Esophagus (tissue), 2 donors: ENCODE results near the gene MRRF. TPM values are rescaled to one million over a fixed set of nuclear protein-coding genes. Genes with fewer than 3 reads are reported as not detected.

Source experiments
- H3K27ac ChIP-seq, 2 donors: one replicate each; pipeline ENCODE4 v1.5.1; 2013; ENCODE audit warnings: low read depth in 2 of 2, mild to moderate bottlenecking in 2 of 2, inconsistent platforms in 1 of 2, low read length in 1 of 2, moderate library complexity in 1 of 2
- H3K27me3 ChIP-seq, 2 donors: one replicate each; pipeline ENCODE4 v1.6.1; 2013; ENCODE audit warnings: low read length in 2 of 2, control low read depth in 1 of 2, mild to moderate bottlenecking in 1 of 2; ENCODE audit not compliant: insufficient read depth in 2 of 2, control insufficient read depth in 1 of 2
- H3K36me3 ChIP-seq, 2 donors: one replicate each; pipeline ENCODE4 v1.6.1; 2013; ENCODE audit warnings: low read length in 1 of 2; ENCODE audit not compliant: control insufficient read depth in 2 of 2, insufficient read depth in 2 of 2
- H3K4me1 ChIP-seq, 2 donors: one replicate each; pipeline ENCODE4 v1.6.1; 2013; ENCODE audit warnings: low read length in 1 of 2; ENCODE audit not compliant: control insufficient read depth in 2 of 2, insufficient read depth in 2 of 2
- H3K4me3 ChIP-seq, 2 donors: one replicate each; pipeline ENCODE4 v1.5.1; 2013; ENCODE audit warnings: low read length in 2 of 2, mild to moderate bottlenecking in 2 of 2, low read depth in 1 of 2, moderate library complexity in 1 of 2
- H3K9me3 ChIP-seq, 2 donors: one replicate each; pipeline ENCODE4 v1.6.1; 2013; ENCODE audit warnings: mild to moderate bottlenecking in 2 of 2, low read depth in 1 of 2, low read length in 1 of 2, moderate library complexity in 1 of 2; ENCODE audit not compliant: control insufficient read depth in 2 of 2, insufficient read depth in 1 of 2
- whole genome bisulfite sequencing, 2 donors: extraction: QIAGEN DNeasy Blood & Tissue Kit; methylation state at CpG; one replicate each; pipeline ENCODE4 v1.1.7; 2013; 5-methylcytosine and 5-hydroxymethylcytosine counted together
- polyA plus RNA-seq, 2 donors: library from polyadenylated mRNA; stranded (reverse); fragments of 200-250 nt; gene quantifications; one replicate each; pipeline ENCODE4 v1.2.3, GENCODE V29; 2013
- donor health status: healthy with polysubstance abuse.
- donor health status: Bipolar disorder and iron deficiency.

The MRRF gene
- polyA plus RNA-seq, 2 donors: 22.4 to 36.3 TPM

- Histone ChIP-seq H3K4me1 (no peaks in the 10 kb centered on the region), H3K27ac (no peak overlapping the region), H3K4me3 (no peak overlapping the region), H3K9me3 (no peaks in the 10 kb centered on the region), H3K27me3 (no peaks in the 10 kb centered on the region), H3K36me3 (peaks cover 0 to 2% of the 10 kb centered on the region in 2 donors)
- WGBS, 2 donors: 68 to 78% methylated on average over 4 of the region's 4 CpGs
Observed at GRCh38 chr9:122334916-122335315, 70.2 kb downstream of the MRRF start.

GRCh38 chr9:122336189-122336588, 71.5 kb downstream of the MRRF start:
- no peaks in the 10 kb centered on the region for H3K9me3 ChIP-seq
- no peaks in the 10 kb centered on the region for H3K36me3 ChIP-seq
- 89 to 93% methylated on average over 5 of the region's 5 CpGs for WGBS, 2 donors
- no peak overlapping the region for H3K4me3 ChIP-seq
- no peak overlapping the region for H3K27ac ChIP-seq
- H3K27me3 ChIP-seq: no peaks in the 10 kb centered on the region
- peaks cover 0 to 2% of the 10 kb centered on the region in 2 donors for H3K4me1 ChIP-seq

GRCh38 chr9:122336866-122337555, 72.3 kb downstream of the MRRF start:
- 57 to 58% methylated on average over 26 of the region's 26 CpGs for WGBS, 2 donors
- H3K4me3 ChIP-seq: no peak overlapping the region
- H3K27me3 ChIP-seq: no peaks in the 10 kb centered on the region
- peaks cover 0 to 2% of the 10 kb centered on the region in 2 donors for H3K4me1 ChIP-seq
- H3K27ac ChIP-seq: no peak overlapping the region
- no peaks in the 10 kb centered on the region for H3K36me3 ChIP-seq
- H3K9me3 ChIP-seq: no peaks in the 10 kb centered on the region

GRCh38 chr9:122337556-122337929, 72.9 kb downstream of the MRRF start:
- Histone ChIP-seq H3K36me3 (no peaks in the 10 kb centered on the region), H3K27me3 (no peaks in the 10 kb centered on the region), H3K4me1 (peaks cover 0 to 2% of the 10 kb centered on the region in 2 donors), H3K4me3 (no peak overlapping the region), H3K9me3 (no peaks in the 10 kb centered on the region), H3K27ac (no peak overlapping the region)
- WGBS, 2 donors: 60 to 62% methylated on average over 4 of the region's 4 CpGs

- H3K27me3 ChIP-seq: no peaks in the 10 kb centered on the region
- WGBS, 2 donors: 78 to 80% methylated on average over 6 of the region's 6 CpGs
- H3K4me1 ChIP-seq: peaks cover 0 to 2% of the 10 kb centered on the region in 2 donors
- no peak overlapping the region for H3K4me3 ChIP-seq
- no peaks in the 10 kb centered on the region for H3K9me3 ChIP-seq
- H3K36me3 ChIP-seq: no peaks in the 10 kb centered on the region
- H3K27ac ChIP-seq: no peak overlapping the region
Observed at GRCh38 chr9:122338536-122338935, 73.9 kb downstream of the MRRF start.

GRCh38 chr9:122338994-122339393, 74.3 kb downstream of the MRRF start:
- Histone ChIP-seq H3K27ac (no peak overlapping the region), H3K36me3 (no peaks in the 10 kb centered on the region), H3K27me3 (no peaks in the 10 kb centered on the region), H3K4me1 (peaks cover 0 to 2% of the 10 kb centered on the region in 2 donors), H3K4me3 (no peak overlapping the region), H3K9me3 (no peaks in the 10 kb centered on the region)
- WGBS, 2 donors: 67 to 75% methylated on average over 3 of the region's 3 CpGs

- no peaks in the 10 kb centered on the region for H3K9me3 ChIP-seq
- peaks cover 0 to 2% of the 10 kb centered on the region in 2 donors for H3K4me1 ChIP-seq
- no peak overlapping the region for H3K27ac ChIP-seq
- no peaks in the 10 kb centered on the region for H3K27me3 ChIP-seq
- H3K36me3 ChIP-seq: no peaks in the 10 kb centered on the region
- 58 to 66% methylated on average over 5 of the region's 5 CpGs for WGBS, 2 donors
- no peak overlapping the region for H3K4me3 ChIP-seq
Observed at GRCh38 chr9:122339579-122339978, 74.9 kb downstream of the MRRF start.

- Histone ChIP-seq H3K4me1 (peaks cover 0 to 2% of the 10 kb centered on the region in 2 donors), H3K36me3 (no peaks in the 10 kb centered on the region), H3K27ac (no peak overlapping the region), H3K9me3 (no peaks in the 10 kb centered on the region), H3K4me3 (no peak overlapping the region), H3K27me3 (no peaks in the 10 kb centered on the region)
- 67 to 69% methylated on average over 6 of the region's 6 CpGs for WGBS, 2 donors
Observed at GRCh38 chr9:122340161-122340560, 75.5 kb downstream of the MRRF start.

- no peaks in the 10 kb centered on the region for H3K9me3 ChIP-seq
- 86 to 88% methylated on average over 15 of the region's 15 CpGs for WGBS, 2 donors
- no peaks in the 10 kb centered on the region for H3K36me3 ChIP-seq
- no peak overlapping the region for H3K4me3 ChIP-seq
- no peak overlapping the region for H3K27ac ChIP-seq
- no peaks in the 10 kb centered on the region for H3K27me3 ChIP-seq
- H3K4me1 ChIP-seq: peaks cover 0 to 8% of the 10 kb centered on the region in 2 donors
Observed at GRCh38 chr9:122342323-122343050, 77.8 kb downstream of the MRRF start.
